ENCODE measurements around the gene GPRIN1. TPM values are rescaled to one million over a fixed set of nuclear protein-coding genes. Genes with fewer than 3 reads are reported as not detected.

Gene GPRIN1
- total RNA-seq, 2 donors from 2014 or later: 0.14 to 6.6 TPM

- intact Hi-C loops (cut with DNase I): loop anchor here (5.0 kb wide), 2 partner anchors 301 to 456 kb away; no protein-coding TSS in a partner anchor
- Histone ChIP-seq H3K4me1 (replicated peaks) (no peaks in the 10 kb centered on the region), H3K27me3 (replicated peaks; ENCODE audit: insufficient read depth) (no peaks in the 10 kb centered on the region), H3K9me3 (no peaks in the 10 kb centered on the region), H3K36me3 (peaks cover 0 to 4% of the 10 kb centered on the region in 2 donors), H3K4me3 (no peak overlapping the region), H3K27ac (no peak overlapping the region)
- no peak for TF ChIP-seq CTCF (IDR thresholded peaks at IDR 0.05)
- TF ChIP-seq POLR2A (IDR thresholded peaks at IDR 0.05): no peak
- no peak for TF ChIP-seq POLR2AphosphoS5 (IDR thresholded peaks at IDR 0.05)
- DNase-seq (ENCODE audit: low spot score): no peak
- WGBS: 84% methylated on average over 13 of the region's 13 CpGs
Measured at GRCh38 chr5:176656467-176656990, 46.6 kb upstream of the GPRIN1 start.

DNA sequence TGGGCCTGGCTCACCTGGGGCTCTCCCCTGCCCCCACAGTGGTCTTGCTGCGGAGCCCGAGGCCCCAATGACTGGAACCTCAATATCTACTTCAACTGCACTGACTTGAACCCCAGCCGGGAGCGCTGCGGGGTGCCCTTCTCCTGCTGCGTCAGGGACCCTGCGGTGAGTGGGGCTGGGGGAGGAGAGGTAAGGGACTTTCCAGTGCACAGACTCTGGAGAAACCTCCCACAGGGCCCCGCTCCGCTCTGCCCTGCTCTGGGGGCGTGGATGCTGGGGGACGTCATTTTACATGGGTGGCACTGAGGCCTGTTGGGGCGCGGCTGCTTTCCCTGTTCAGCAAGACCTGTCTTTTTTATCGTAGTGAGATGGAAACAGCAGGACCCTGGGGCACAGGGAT, 44.9 kb upstream of the GPRIN1 start:
- Histone ChIP-seq H3K9me3 (no peaks in the 10 kb centered on the region), H3K27me3 (replicated peaks; ENCODE audit: insufficient read depth) (no peaks in the 10 kb centered on the region), H3K4me3 (no peak overlapping the region), H3K36me3 (peaks cover 0 to 4% of the 10 kb centered on the region in 2 donors), H3K4me1 (replicated peaks) (no peaks in the 10 kb centered on the region), H3K27ac (no peak overlapping the region)
- intact Hi-C loops (cut with DNase I): loop anchor here (5.0 kb wide), 2 partner anchors 302 to 457 kb away; no protein-coding TSS in a partner anchor
- no peak for DNase-seq (ENCODE audit: low spot score)
- 96% methylated on average over 14 of the region's 14 CpGs for WGBS
- TF ChIP-seq POLR2A (IDR thresholded peaks at IDR 0.05) (no peak), POLR2AphosphoS5 (IDR thresholded peaks at IDR 0.05) (no peak), CTCF (IDR thresholded peaks at IDR 0.05) (no peak)

DNA sequence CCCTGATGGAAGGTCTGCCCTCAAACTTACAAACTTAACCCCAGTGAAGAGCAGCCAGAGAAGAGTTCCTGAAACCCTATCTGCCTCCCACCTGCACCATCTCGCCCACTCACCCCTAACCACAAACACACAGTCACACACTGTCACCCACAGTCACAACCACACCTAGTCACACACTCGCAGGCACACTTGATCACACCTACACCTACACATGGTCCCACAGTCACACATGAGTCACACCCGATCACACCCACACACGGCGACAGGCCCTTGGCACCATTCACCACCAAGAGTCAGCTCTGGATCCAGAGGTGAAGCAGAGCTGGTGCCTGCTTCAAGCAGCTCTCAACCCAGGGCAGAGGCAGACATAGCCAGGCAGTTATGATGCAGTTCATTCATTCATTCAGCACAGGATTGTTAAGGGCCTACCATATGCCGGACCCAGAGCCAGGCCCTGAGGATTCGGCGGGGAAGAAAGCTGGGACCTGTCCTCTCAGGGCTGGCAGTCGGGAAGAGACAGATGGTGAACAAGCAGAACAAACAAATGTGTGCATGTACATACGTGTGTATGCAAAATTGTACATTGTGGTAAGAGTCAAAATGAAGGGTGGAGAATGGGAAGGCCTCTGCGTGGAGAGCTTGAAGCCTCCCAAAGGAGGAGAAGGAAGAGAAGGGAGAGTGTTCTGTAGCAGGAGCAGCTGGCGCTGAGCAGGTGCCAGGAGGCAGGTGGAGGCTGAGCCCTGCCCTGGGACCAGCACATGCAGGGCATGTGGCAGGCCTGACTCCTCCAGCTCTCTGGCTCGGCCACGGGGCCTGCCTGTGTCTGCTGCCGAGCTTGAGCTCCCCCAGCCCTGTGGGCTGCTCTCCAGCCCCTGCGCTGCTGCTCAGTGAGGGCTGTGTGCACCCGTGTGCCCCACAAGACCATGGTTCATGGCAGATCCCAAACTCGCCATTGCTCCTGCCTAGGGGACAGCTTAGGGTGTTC, 43.7 kb upstream of the GPRIN1 start:
- Histone ChIP-seq H3K36me3 (peaks cover 0 to 4% of the 10 kb centered on the region in 2 donors), H3K9me3 (no peaks in the 10 kb centered on the region), H3K4me3 (no peak overlapping the region), H3K4me1 (replicated peaks) (no peaks in the 10 kb centered on the region), H3K27ac (no peak overlapping the region), H3K27me3 (replicated peaks; ENCODE audit: insufficient read depth) (no peaks in the 10 kb centered on the region)
- DNase-seq (ENCODE audit: low spot score): no peak
- WGBS: 77% methylated on average over 18 of the region's 18 CpGs
- intact Hi-C loops (cut with DNase I): no loop called here
- TF ChIP-seq CTCF (IDR thresholded peaks at IDR 0.05) (no peak), POLR2AphosphoS5 (IDR thresholded peaks at IDR 0.05) (no peak), POLR2A (IDR thresholded peaks at IDR 0.05) (no peak)

DNA sequence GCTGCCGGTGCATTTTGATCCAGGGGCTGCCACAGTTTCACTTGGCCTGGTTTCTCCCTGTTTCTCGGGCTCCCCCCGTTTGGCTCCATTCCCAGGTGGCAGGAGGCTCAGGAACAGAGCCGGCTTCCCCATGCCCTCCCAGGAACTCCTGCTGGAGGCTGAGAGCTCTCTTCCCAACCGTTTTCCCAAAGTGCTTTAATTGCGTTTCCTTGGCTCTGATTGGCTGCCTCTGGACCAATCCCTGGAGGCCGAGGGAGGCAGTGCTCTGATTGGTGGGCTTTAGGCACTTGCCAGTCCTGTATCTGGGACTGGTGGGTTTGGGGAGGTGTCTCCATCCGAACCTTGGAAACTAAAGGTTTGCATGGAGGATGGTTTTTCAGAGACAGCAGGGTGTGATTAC, 42.2 kb upstream of the GPRIN1 start:
- intact Hi-C loops (cut with DNase I): no loop called here
- Histone ChIP-seq H3K4me3 (no peak overlapping the region), H3K9me3 (no peaks in the 10 kb centered on the region), H3K27ac (no peak overlapping the region), H3K4me1 (replicated peaks) (peaks cover 4% of the 10 kb centered on the region), H3K27me3 (replicated peaks; ENCODE audit: insufficient read depth) (no peaks in the 10 kb centered on the region), H3K36me3 (peaks cover 0 to 4% of the 10 kb centered on the region in 2 donors)
- no peak for TF ChIP-seq POLR2AphosphoS5 (IDR thresholded peaks at IDR 0.05)
- TF ChIP-seq CTCF (IDR thresholded peaks at IDR 0.05): no peak
- no peak for TF ChIP-seq POLR2A (IDR thresholded peaks at IDR 0.05)
- WGBS: 62% methylated on average over 8 of the region's 8 CpGs
- DNase-seq (ENCODE audit: low spot score): no peak
